Measurements from ENCODE around the gene ZNF391.
"Not testable (repeated sequence)": the region's sequence is repeated elsewhere in the genome, so short reads cannot be mapped to it uniquely, and the experiment has no call there.

Gene ZNF391

DNA sequence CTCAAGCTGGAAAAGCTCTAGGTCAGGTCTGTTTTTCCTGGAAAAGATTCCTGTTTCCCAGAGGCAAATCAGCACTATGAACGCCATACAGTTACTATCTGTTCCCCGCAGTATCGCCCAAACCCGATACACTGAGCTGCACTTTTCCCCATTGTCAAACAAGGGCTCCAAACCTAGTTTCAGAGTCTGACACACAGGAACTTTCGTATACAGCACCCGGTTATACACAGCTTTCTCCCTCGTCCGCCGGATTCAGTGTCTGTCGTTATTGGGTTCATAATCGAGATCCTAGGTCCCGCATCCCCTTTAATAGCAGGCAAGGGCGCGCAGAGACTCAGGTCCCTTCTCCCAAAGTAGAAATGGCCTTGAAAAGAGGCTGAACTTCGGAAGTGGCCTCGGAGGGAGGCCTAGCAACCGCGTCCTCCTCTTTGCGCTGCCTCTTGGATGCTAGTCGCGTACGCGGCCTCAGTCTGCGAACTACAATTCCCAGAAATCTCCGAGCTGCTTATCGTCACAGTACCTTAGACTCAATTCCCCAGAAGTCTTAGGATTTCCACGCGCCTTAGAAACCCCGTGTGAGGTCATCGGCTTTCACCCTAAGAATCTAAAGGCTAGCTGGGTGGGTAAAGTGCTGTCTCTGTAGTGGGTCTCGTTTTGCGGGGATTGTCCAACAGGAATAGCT lies 34.2 kb downstream of the ZNF391 start:
- DNase-seq (ENCODE audit: low read depth): no peak

DNA sequence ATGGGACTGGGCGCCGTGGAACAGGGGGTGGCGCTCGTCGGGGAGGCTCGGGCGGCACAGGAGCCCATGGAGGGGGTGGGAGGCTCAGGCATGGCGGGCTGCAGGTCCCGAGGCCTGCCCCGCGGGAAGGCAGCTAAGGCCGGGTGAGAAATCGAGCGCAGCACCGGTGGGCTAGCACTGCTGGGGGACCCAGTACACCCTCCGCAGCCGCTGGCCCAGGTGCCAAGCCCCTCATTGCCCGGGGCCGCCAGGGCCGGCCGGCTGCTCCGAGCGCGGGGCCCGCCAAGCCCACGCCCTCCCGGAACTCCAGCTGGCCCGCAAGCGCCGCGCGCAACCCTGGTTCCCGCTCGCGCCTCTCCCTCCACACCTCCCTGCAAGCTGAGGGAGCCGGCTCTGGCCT lies 36.3 kb downstream of the ZNF391 start:
- not testable (repeated sequence) for DNase-seq (ENCODE audit: low read depth)

DNA sequence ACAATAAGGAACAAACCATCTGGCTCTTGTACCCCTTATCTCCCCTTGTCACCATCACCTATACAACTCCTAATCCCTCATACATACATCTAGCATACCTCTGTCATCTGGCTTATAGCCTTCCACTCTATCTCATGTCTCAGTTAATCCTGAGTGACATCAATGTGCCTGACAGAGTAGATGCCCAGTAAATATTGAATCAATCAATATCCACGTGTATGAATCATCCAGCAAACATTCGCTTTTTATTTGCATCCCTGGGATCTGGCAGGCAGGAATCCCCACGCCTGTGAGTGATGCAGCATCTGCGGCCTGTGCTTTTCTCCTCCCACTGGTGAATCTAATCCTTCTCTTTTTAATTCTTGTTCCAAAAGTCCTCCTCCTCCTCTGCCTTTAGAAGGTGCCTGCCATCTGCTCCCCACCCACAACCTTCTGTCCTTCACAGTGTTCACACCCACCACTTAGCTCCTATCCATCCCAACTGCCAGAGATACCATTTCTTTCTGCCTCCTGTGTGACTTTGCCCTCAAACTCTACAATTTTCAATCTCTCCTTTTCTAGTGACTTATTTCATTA lies 37.6 kb downstream of the ZNF391 start:
- no peak for DNase-seq (ENCODE audit: low read depth)

DNA sequence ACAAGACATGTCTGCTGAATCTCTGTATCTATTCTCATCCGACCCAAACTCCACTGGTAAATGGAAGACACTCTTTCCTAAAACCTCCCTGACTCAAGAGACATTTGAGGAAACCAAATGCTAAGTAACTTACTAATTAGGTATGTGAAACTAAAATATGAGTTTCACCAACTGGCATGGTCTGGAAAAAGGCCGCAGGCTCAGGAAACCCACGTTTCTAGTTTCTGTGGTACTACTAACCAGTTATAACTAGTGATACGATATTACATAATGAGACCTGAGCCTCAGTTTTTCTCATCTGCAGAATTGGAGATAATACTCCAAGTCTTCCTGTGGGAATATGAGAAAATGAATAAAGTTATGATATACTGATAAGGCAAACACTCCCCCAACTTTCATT lies 39.9 kb downstream of the ZNF391 start:
- DNase-seq (ENCODE audit: low read depth): no peak

DNA sequence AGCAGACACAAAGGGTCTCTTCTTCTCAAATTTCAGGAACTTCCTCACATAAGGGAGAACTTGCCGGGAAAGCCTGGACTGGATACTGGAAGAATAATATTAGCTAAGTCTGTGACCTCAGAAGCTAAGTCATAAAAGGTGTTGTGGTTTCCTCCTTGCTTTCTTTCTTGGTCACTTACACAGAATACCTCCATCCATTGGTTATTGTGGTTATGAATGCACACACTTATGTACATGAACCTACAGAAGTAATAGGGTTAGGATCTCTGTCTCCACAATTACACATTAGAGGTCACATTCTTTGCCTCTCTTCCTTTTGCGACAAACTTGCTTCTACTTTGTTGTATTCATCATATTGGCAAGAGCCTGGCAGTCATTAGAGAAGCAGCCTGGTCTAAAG lies 40.4 kb downstream of the ZNF391 start:
- no peak for DNase-seq (ENCODE audit: low read depth)

DNA sequence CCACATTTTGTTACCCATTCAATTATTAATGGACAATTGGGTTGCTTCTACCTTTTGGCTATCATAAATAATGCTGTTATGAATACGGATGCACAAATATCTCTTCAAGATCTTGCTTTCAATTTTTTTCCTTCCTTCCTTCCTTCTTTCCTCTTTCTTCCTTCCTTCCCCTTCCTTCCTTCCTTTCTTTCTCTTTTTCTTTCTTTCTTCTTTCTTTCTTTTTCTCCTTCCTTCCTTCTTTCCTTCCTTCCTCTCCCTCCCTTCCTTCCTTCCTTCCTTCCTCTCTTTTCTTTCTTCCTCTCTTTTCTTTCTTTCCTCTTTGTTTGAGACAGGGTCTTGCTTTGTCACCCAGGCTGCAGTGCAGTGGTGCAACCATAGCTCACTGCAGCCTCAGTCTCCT lies 45.2 kb downstream of the ZNF391 start:
- DNase-seq (ENCODE audit: low read depth): no peak

DNA sequence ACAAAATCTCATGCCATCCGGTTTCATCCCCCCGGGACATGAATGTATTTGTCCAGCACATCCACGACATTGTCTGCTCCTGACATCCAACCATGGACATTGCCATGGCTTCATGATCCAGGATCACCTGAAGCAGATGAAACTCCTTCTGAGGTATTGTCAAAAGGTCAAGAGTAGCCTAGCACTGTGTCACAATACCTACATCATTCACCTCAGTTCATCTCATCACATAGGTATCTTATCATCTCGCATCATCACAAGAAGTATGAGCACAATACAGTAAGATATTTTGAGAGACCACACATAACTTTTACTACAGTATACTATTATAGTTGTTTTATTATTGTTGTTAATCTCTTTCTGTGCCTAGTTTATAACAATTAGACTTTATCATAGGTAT lies 50.8 kb downstream of the ZNF391 start:
- DNase-seq (ENCODE audit: low read depth): no peak

DNA sequence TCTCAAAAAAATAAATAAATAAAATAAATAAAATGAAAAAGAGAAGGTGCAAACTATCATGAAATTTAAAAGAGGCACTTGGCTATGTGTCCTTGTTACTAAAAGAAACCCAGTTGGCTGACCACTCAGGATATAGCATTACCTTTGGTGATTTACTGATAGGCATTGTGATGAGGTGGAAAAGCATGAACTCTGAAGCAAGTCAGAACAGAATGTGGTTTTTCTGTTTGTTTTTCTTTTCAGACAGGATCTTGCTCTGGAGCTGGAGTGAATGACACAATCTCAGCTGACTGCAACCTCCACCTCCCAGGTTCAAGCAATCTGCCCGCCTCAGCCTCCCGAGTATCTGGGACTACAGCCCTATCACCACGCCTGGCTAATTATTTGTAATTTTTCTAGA lies 52.4 kb downstream of the ZNF391 start:
- DNase-seq (ENCODE audit: low read depth): no peak

DNA sequence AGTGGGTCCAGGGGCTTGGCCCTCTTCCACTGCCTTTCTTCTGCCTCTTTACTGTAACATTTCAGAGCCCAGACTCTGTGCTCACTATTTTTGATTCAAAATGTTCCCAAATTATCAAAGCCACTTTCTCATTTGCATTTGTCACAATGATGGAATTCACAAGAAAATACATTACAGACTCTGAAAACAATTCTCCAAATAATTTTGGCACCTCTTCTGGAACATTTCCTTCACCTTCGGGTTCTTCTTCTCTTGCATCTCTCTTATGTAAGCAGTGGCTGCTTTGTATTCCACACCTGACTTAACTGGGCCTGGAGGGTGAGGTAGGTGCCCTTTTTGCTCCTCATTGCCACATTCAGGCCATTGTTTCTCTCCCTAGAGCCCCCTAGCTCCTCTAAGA lies 54.4 kb downstream of the ZNF391 start:
- no peak for DNase-seq (ENCODE audit: low read depth)

DNA sequence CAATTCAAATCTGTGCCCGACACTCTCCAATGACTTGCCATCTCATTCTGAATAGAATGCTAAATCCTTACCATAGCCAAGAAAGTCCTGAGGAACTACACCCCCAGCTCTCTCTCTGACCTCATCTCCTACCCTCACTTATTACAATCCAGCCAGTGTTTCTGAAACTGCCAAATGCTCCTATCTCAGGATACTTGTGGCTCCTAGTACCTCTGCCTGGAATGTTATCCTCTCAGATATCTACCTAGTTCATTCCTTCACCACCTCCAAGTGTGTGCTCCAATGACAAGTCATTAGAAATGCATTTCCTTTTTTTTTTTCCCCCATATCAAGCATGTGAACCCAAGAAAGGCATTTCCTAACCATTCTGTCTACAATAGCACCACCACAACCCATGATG lies 59.9 kb downstream of the ZNF391 start:
- no peak for DNase-seq (ENCODE audit: low read depth)

DNA sequence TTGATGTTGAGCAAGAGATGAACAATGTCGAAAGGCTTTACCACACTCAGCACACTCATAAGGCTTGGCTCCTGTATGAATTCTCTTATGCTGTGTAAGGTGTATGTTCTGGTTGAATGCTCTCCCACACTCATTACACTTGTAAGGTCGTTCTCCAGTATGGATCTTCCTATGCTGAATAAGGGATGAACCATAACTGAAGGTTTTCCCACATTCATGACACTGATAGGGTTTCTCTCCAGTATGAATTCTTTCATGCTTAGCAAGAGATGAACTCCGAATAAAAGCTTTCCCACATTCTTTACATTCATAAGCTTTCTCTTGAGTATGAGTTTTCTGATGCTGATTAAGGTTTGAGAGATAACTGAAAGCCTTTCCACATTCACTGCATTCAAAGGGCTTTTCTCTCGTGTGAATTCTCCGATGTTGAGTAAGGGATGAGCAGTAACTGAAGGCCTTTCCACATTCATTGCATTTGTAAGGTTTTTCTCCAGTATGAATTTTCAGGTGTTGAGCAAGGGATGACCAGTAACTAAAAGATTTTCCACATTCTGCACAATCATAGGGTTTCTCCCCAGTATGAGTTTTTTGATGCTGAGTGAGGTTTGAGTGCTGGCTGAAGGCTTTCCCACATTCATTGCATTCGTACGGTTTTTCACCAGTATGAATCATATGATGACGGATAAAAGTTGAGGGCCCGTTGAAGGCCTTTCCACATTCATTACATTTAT lies 63.3 kb downstream of the ZNF391 start:
- no peak for DNase-seq (ENCODE audit: low read depth)

DNA sequence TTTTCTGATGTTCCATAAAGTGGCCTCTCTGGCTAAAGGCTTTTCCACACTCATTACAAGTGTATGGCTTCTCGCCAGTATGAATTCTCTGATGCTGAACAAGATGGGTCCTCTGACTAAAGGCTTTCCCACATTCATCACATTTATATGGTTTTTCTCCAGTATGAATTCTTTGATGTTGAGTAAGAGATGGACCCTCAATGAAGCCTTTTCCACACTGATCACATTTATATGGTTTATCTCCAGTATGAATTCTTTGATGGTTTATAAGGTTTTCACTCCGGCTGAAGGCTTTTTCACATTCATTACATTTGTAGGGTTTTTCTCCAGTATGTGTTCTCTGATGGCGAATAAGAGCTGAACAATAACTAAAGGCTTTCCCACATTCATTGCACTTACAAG lies 63.9 kb downstream of the ZNF391 start:
- DNase-seq (ENCODE audit: low read depth): no peak
